ENCODE results near the gene AK9.

DNA sequence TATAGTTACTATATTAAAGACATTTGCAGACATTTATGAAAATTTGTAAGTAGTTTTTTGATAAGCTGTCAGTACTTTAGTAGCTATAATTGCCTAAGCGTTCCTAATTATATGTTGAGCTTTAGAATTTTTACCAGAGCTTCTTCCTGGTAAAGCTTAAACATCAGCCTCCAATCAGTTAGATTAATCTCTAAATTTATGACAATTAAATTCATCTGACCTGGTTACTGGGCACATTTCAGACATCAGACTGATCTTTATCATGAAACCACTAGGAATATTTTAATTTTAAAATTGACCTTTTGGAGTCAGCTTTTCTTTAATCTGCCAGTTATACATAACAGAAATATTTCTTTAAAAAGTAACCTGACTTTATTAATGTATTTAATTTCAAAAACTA, 23.6 kb upstream of the AK9 start:
- TF ChIP-seq, protein P1, sequence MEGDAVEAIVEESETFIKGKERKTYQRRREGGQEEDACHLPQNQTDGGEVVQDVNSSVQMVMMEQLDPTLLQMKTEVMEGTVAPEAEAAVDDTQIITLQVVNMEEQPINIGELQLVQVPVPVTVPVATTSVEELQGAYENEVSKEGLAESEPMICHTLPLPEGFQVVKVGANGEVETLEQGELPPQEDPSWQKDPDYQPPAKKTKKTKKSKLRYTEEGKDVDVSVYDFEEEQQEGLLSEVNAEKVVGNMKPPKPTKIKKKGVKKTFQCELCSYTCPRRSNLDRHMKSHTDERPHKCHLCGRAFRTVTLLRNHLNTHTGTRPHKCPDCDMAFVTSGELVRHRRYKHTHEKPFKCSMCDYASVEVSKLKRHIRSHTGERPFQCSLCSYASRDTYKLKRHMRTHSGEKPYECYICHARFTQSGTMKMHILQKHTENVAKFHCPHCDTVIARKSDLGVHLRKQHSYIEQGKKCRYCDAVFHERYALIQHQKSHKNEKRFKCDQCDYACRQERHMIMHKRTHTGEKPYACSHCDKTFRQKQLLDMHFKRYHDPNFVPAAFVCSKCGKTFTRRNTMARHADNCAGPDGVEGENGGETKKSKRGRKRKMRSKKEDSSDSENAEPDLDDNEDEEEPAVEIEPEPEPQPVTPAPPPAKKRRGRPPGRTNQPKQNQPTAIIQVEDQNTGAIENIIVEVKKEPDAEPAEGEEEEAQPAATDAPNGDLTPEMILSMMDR (IDR thresholded peaks at IDR 0.05) = no peak
- TF ChIP-seq POLR2A (IDR thresholded peaks at IDR 0.05) (no peak), POLR2AphosphoS5 (IDR thresholded peaks at IDR 0.05) (no peak), EP300 (IDR thresholded peaks at IDR 0.05) (no peak)
